ENCODE results near the gene MAP3K6.
A peak's percentile ranks its signal among the peaks of the same experiment; 100 is the strongest.

The MAP3K6 gene

GRCh38 chr1:27358038-27358927, 8.5 kb downstream of the MAP3K6 start:
- DNase-seq (ENCODE audit: low read depth in 2 of 3, low spot score in 2 of 3) = no peak

GRCh38 chr1:27357281-27358037, 9.3 kb downstream of the MAP3K6 start:
- peak in 2 of 3 experiments; percentile 59 to 83 for DNase-seq (ENCODE audit: low read depth in 2 of 3, low spot score in 2 of 3)

- no peak for DNase-seq (ENCODE audit: low read depth in 2 of 3, low spot score in 2 of 3)
Measured at GRCh38 chr1:27356619-27357280, 10.0 kb downstream of the MAP3K6 start.

GRCh38 chr1:27356277-27356618, 10.5 kb downstream of the MAP3K6 start:
- DNase-seq (ENCODE audit: low read depth in 2 of 3, low spot score in 2 of 3) = no peak

- DNase-seq (ENCODE audit: low read depth in 2 of 3, low spot score in 2 of 3) = no peak
Measured at GRCh38 chr1:27355683-27356082, 11.1 kb downstream of the MAP3K6 start.

GRCh38 chr1:27353629-27354028, 13.1 kb downstream of the MAP3K6 start:
- no peak for DNase-seq (ENCODE audit: low read depth in 2 of 3, low spot score in 2 of 3)

GRCh38 chr1:27353166-27353565, 13.6 kb downstream of the MAP3K6 start:
- no peak for DNase-seq (ENCODE audit: low read depth in 2 of 3, low spot score in 2 of 3)

- DNase-seq (ENCODE audit: low read depth in 2 of 3, low spot score in 2 of 3) = no peak
Measured at GRCh38 chr1:27351541-27352107, 15.1 kb downstream of the MAP3K6 start.

GRCh38 chr1:27350663-27351540, 15.9 kb downstream of the MAP3K6 start:
- DNase-seq (ENCODE audit: low read depth in 2 of 3, low spot score in 2 of 3) = no peak

GRCh38 chr1:27349784-27350662, 16.7 kb downstream of the MAP3K6 start:
- DNase-seq (ENCODE audit: low read depth in 2 of 3, low spot score in 2 of 3) = no peak

GRCh38 chr1:27348861-27349783, 17.6 kb downstream of the MAP3K6 start:
- no peak for DNase-seq (ENCODE audit: low read depth in 2 of 3, low spot score in 2 of 3)

GRCh38 chr1:27346991-27347624, 19.7 kb downstream of the MAP3K6 start:
- DNase-seq (ENCODE audit: low read depth in 2 of 3, low spot score in 2 of 3) = no peak

GRCh38 chr1:27346357-27346756, 20.4 kb downstream of the MAP3K6 start:
- no peak for DNase-seq (ENCODE audit: low read depth in 2 of 3, low spot score in 2 of 3)

- DNase-seq (ENCODE audit: low read depth in 2 of 3, low spot score in 2 of 3) = no peak
Measured at GRCh38 chr1:27345272-27345671, 21.5 kb downstream of the MAP3K6 start.

GRCh38 chr1:27343639-27344025, 23.1 kb downstream of the MAP3K6 start:
- DNase-seq (ENCODE audit: low read depth in 2 of 3, low spot score in 2 of 3) = no peak

- no peak for DNase-seq (ENCODE audit: low read depth in 2 of 3, low spot score in 2 of 3)
Measured at GRCh38 chr1:27342778-27343638, 23.8 kb downstream of the MAP3K6 start.

- DNase-seq (ENCODE audit: low read depth in 2 of 3, low spot score in 2 of 3) = no peak
Measured at GRCh38 chr1:27342391-27342777, 24.4 kb downstream of the MAP3K6 start.

Measured in activated CD8-positive, alpha-beta memory T cell treated with anti-CD3 and anti-CD28 coated beads for 48 hours (primary cell).